ENCODE data around the gene PLTP. TPM values are rescaled to one million over a fixed set of nuclear protein-coding genes. Genes with fewer than 3 reads are reported as not detected.
"Not testable (repeated sequence)": the region's sequence is repeated elsewhere in the genome, so short reads cannot be mapped to it uniquely, and the experiment has no call there.

Gene PLTP
- total RNA-seq, 4 donors from 2014 or later: 74.7 to 713 (median 134) TPM

- Histone ChIP-seq H3K36me3 (peaks cover 0 to 32% (median 0%) of the 10 kb centered on the region in 3 donors), H3K4me1 (peaks cover 0 to 10% (median 0%) of the 10 kb centered on the region in 4 donors), H3K4me3 (no peak overlapping the region), H3K27ac (no peak overlapping the region), H3K27me3 (no peaks in the 10 kb centered on the region), H3K9me3 (no peaks in the 10 kb centered on the region)
- WGBS, 2 donors: 45 to 52% methylated on average over 4 of the region's 4 CpGs
- no peak for DNase-seq (ENCODE audit: low spot score in 2 of 2)
- TF ChIP-seq CTCF (IDR thresholded peaks at IDR 0.05): no peak
- no peak for TF ChIP-seq EP300 (IDR thresholded peaks at IDR 0.05)
- TF ChIP-seq POLR2A (IDR thresholded peaks at IDR 0.05): no peak
Measured at GRCh38 chr20:45874576-45874975, 37.4 kb downstream of the PLTP start.

GRCh38 chr20:45874104-45874481 is 37.9 kb downstream of the PLTP start:
- DNase-seq (ENCODE audit: low spot score in 2 of 2); H3K27ac ChIP-seq; H3K4me1 ChIP-seq; H3K9me3 ChIP-seq; H3K27me3 ChIP-seq; H3K4me3 ChIP-seq: not testable (repeated sequence)
- H3K36me3 ChIP-seq: peaks cover 0 to 27% (median 0%) of the 10 kb centered on the region in 3 donors
- 92% methylated on average over 10 of the region's 10 CpGs for WGBS, 2 donors

- no peak overlapping the region for H3K4me3 ChIP-seq
- no peak overlapping the region for H3K27ac ChIP-seq
- peaks cover 0 to 3% (median 0%) of the 10 kb centered on the region in 4 donors for H3K4me1 ChIP-seq
- peaks cover 0 to 21% (median 0%) of the 10 kb centered on the region in 3 donors for H3K36me3 ChIP-seq
- no peaks in the 10 kb centered on the region for H3K27me3 ChIP-seq
- no peak for TF ChIP-seq CTCF (IDR thresholded peaks at IDR 0.05)
- TF ChIP-seq EP300 (IDR thresholded peaks at IDR 0.05): no peak
- no peak for TF ChIP-seq POLR2A (IDR thresholded peaks at IDR 0.05)
- no peaks in the 10 kb centered on the region for H3K9me3 ChIP-seq
- no peak for DNase-seq (ENCODE audit: low spot score in 2 of 2)
- WGBS, 2 donors: 79 to 84% methylated on average over 1 of the region's 1 CpG
Measured at GRCh38 chr20:45873409-45874103, 38.4 kb downstream of the PLTP start.

- H3K9me3 ChIP-seq: no peaks in the 10 kb centered on the region
- TF ChIP-seq EP300 (IDR thresholded peaks at IDR 0.05) (no peak), POLR2A (IDR thresholded peaks at IDR 0.05) (no peak), CTCF (IDR thresholded peaks at IDR 0.05) (no peak)
- no peak overlapping the region for H3K4me3 ChIP-seq
- WGBS, 2 donors: 85 to 92% methylated on average over 4 of the region's 4 CpGs
- H3K4me1 ChIP-seq: no peaks in the 10 kb centered on the region
- H3K27me3 ChIP-seq: no peaks in the 10 kb centered on the region
- DNase-seq (ENCODE audit: low spot score in 2 of 2): no peak
- peaks cover 0 to 12% (median 0%) of the 10 kb centered on the region in 3 donors for H3K36me3 ChIP-seq
- no peak overlapping the region for H3K27ac ChIP-seq
Measured at GRCh38 chr20:45872626-45873025, 39.3 kb downstream of the PLTP start.

GRCh38 chr20:45867819-45868176 is 44.2 kb downstream of the PLTP start:
- no peak for TF ChIP-seq EP300 (IDR thresholded peaks at IDR 0.05)
- no peak for TF ChIP-seq CTCF (IDR thresholded peaks at IDR 0.05)
- no peak for TF ChIP-seq POLR2A (IDR thresholded peaks at IDR 0.05)

More at GRCh38 chr20:45867819-45868176, 44.2 kb downstream of the PLTP start:
- H3K36me3 ChIP-seq: peaks cover 0 to 4% (median 0%) of the 10 kb centered on the region in 3 donors
- H3K4me1 ChIP-seq: no peaks in the 10 kb centered on the region
- no peak for DNase-seq (ENCODE audit: low spot score in 2 of 2)
- no peaks in the 10 kb centered on the region for H3K27me3 ChIP-seq
- no peak overlapping the region for H3K4me3 ChIP-seq
- H3K27ac ChIP-seq: no peak overlapping the region
- H3K9me3 ChIP-seq: no peaks in the 10 kb centered on the region
